ENCODE data around the gene AOPEP. TPM values are rescaled to one million over a fixed set of nuclear protein-coding genes. Genes with fewer than 3 reads are reported as not detected.

The AOPEP gene
- total RNA-seq, 1 donor from 2014 or later = 25.8 TPM

DNA sequence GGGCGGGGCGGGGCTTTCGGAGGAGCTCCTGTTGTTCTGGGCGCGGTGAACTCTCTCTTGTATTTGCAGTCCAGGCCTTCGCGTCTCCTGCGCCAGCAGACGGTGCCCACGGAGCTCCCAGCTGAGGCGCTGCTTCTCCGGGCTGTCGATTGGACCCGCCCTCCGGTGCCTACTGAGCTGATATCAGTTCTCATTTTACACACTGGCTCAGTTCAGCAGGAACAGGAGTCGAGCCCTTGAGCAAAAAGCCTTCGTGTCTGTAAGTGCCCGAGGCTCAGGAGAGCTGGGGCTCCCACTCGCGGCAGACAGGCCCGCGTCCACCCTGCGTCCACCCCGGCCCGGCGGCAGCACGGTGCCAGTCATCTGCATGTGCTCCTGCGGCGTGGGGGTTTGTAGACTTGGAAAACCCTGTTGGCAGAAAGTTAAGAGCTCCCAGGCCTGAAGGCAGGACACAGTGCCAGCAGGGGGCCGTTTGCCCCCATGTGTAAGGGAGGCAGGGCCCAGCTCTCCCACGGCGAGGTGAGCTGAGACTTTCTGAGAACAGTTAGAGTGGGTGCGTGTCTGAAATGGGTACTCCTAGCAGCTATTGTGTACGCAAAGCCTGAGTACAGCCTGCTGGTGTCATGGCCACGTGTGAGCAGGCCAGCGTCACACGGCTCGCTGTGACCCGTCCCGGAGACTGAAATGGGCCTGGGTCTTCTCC lies 359.5 kb downstream of the AOPEP start:
- H3K27ac Mint-ChIP-seq (ENCODE audit: unreplicated experiment) = no peak overlapping the region
- H3K9me3 Mint-ChIP-seq (ENCODE audit: unreplicated experiment) = peaks cover 9% of the 10 kb centered on the region
- H3K36me3 Mint-ChIP-seq (ENCODE audit: unreplicated experiment) = no peaks in the 10 kb centered on the region

DNA sequence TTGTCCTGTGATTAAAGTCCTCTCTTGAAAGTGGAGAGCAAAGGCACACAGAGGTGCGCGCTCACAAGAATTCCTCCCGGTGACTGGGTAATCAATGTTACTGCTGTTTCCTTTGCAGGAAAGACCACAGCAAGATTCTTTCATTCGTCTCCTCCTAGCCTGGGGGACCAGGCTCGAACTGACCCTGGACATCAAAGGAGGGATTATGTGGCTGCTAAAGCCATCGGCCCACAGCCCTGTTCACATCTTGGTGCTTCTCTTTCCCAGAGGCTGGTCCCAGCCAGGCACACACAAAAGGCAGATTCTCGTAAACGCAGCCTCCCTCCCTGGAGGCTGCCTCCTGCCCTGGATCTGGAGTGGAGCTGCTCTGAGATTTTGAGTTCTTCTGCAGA lies 360.1 kb downstream of the AOPEP start:
- DNase-seq = no peak
- Mint-ChIP-seq H3K27ac (ENCODE audit: unreplicated experiment) (peak overlapping the region; percentile 6), H3K36me3 (ENCODE audit: unreplicated experiment) (no peaks in the 10 kb centered on the region)

More for the DNA sequence above, 359.5 kb downstream of the AOPEP start:
- Mint-ChIP-seq H3K4me3 (ENCODE audit: unreplicated experiment) (no peak overlapping the region), H3K4me1 (ENCODE audit: low read depth, unreplicated experiment) (peaks cover 29% of the 10 kb centered on the region), H3K27me3 (ENCODE audit: unreplicated experiment) (peaks cover 6% of the 10 kb centered on the region)
- DNase-seq = no peak
- TF ChIP-seq CTCF (IDR thresholded peaks at IDR 0.05; ENCODE audit: partially characterized antibody, unreplicated experiment) = no peak

GRCh38 chr9:95087659-95088242 lies 361.3 kb downstream of the AOPEP start:
- H3K4me1 Mint-ChIP-seq (ENCODE audit: low read depth, unreplicated experiment) = peaks cover 39% of the 10 kb centered on the region
- no peaks in the 10 kb centered on the region for H3K36me3 Mint-ChIP-seq (ENCODE audit: unreplicated experiment)
- no peak for TF ChIP-seq CTCF (IDR thresholded peaks at IDR 0.05; ENCODE audit: partially characterized antibody, unreplicated experiment)
- H3K27ac Mint-ChIP-seq (ENCODE audit: unreplicated experiment) = no peak overlapping the region
- no peak for DNase-seq
- peaks cover 6% of the 10 kb centered on the region for H3K27me3 Mint-ChIP-seq (ENCODE audit: unreplicated experiment)
- H3K4me3 Mint-ChIP-seq (ENCODE audit: unreplicated experiment) = no peak overlapping the region
- peaks cover 10% of the 10 kb centered on the region for H3K9me3 Mint-ChIP-seq (ENCODE audit: unreplicated experiment)

More for the DNA sequence above, 360.1 kb downstream of the AOPEP start:
- Mint-ChIP-seq H3K9me3 (ENCODE audit: unreplicated experiment) (peaks cover 8% of the 10 kb centered on the region), H3K4me1 (ENCODE audit: low read depth, unreplicated experiment) (peaks cover 33% of the 10 kb centered on the region), H3K27me3 (ENCODE audit: unreplicated experiment) (peaks cover 6% of the 10 kb centered on the region), H3K4me3 (ENCODE audit: unreplicated experiment) (no peak overlapping the region)
- TF ChIP-seq CTCF (IDR thresholded peaks at IDR 0.05; ENCODE audit: partially characterized antibody, unreplicated experiment) = no peak

- H3K27me3 Mint-ChIP-seq (ENCODE audit: unreplicated experiment) = peaks cover 7% of the 10 kb centered on the region
- no peak for DNase-seq
- H3K36me3 Mint-ChIP-seq (ENCODE audit: unreplicated experiment) = no peaks in the 10 kb centered on the region
- H3K4me1 Mint-ChIP-seq (ENCODE audit: low read depth, unreplicated experiment) = peaks cover 42% of the 10 kb centered on the region
- H3K9me3 Mint-ChIP-seq (ENCODE audit: unreplicated experiment) = peaks cover 10% of the 10 kb centered on the region
- H3K27ac Mint-ChIP-seq (ENCODE audit: unreplicated experiment) = peak overlapping the region; percentile 20
- no peak for TF ChIP-seq CTCF (IDR thresholded peaks at IDR 0.05; ENCODE audit: partially characterized antibody, unreplicated experiment)
- no peak overlapping the region for H3K4me3 Mint-ChIP-seq (ENCODE audit: unreplicated experiment)
These were observed 362.1 kb downstream of the AOPEP start for GRCh38 chr9:95088421-95089161.
